A549 (cell line): Measurements from ENCODE around the gene NCAPD2.

Experiments
- HEYL ChIP-seq: fragments of 250-450 bp; sonication (Bioruptor Pico); IDR thresholded peaks from 2 replicates; pipeline ENCODE4 v1.8.0; 2021; ENCODE audit warnings: mild to moderate bottlenecking, moderate library complexity
- MAFK ChIP-seq: fragments of 450-650 bp; IDR thresholded peaks from 2 replicates; pipeline ENCODE4 v1.6.1; 2014; ENCODE audit not compliant: partially characterized antibody
- NPAS2 ChIP-seq: fragments of 250-450 bp; sonication (Bioruptor Pico); IDR thresholded peaks from 2 replicates; pipeline ENCODE4 v1.8.0; 2022; ENCODE audit warnings: mild to moderate bottlenecking, moderate library complexity, borderline replicate concordance
- RAD21 ChIP-seq, 2 experiments: fragments of >200 bp in 1 of 2; sonication (Bioruptor Twin) in 1 of 2; formaldehyde crosslinking in 1 of 2; IDR thresholded peaks in 1 of 2; conservative IDR thresholded peaks in 1 of 2; 2 replicates in 1 of 2; 3 replicates in 1 of 2; pipeline ENCODE4 v1.6.1; 2012 to 2018; ENCODE audit warnings: inconsistent platforms in 1 of 2
- RFX5 ChIP-seq: fragments of 450-650 bp; IDR thresholded peaks from 2 replicates; pipeline ENCODE4 v1.7.1; 2014; ENCODE audit warnings: antibody characterized with exemption, mild to moderate bottlenecking, moderate library complexity
- SMC3 ChIP-seq: fragments of >200 bp; sonication (Bioruptor Twin); formaldehyde crosslinking; IDR thresholded peaks from 3 replicates; pipeline ENCODE4 v1.6.1; 2018; ENCODE audit warnings: inconsistent platforms
- TF ChIP-seq, protein P1 (sequence below): fragments of >200 bp; sonication (Bioruptor Twin); formaldehyde crosslinking; IDR thresholded peaks from 3 replicates; pipeline ENCODE4 v1.5.1; 2016
- TF ChIP-seq, protein P2 (sequence below): fragments of 150-350 bp; IDR thresholded peaks from 2 replicates; pipeline ENCODE4 v1.6.1; 2014; ENCODE audit warnings: low read depth, mild to moderate bottlenecking, low read length

DNA sequence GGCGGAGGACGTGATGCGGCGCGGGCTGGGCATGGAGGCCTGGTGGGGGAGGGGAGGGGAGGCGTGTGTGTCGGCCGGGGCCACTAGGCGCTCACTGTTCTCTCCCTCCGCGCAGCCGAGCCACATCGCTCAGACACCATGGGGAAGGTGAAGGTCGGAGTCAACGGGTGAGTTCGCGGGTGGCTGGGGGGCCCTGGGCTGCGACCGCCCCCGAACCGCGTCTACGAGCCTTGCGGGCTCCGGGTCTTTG is 40.7 kb downstream of the NCAPD2 start:
- TF ChIP-seq, protein P1, sequence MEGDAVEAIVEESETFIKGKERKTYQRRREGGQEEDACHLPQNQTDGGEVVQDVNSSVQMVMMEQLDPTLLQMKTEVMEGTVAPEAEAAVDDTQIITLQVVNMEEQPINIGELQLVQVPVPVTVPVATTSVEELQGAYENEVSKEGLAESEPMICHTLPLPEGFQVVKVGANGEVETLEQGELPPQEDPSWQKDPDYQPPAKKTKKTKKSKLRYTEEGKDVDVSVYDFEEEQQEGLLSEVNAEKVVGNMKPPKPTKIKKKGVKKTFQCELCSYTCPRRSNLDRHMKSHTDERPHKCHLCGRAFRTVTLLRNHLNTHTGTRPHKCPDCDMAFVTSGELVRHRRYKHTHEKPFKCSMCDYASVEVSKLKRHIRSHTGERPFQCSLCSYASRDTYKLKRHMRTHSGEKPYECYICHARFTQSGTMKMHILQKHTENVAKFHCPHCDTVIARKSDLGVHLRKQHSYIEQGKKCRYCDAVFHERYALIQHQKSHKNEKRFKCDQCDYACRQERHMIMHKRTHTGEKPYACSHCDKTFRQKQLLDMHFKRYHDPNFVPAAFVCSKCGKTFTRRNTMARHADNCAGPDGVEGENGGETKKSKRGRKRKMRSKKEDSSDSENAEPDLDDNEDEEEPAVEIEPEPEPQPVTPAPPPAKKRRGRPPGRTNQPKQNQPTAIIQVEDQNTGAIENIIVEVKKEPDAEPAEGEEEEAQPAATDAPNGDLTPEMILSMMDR = no peak
- no peak for TF ChIP-seq RFX5
- TF ChIP-seq NPAS2 (CRISPR knock-in tag) = no peak
- TF ChIP-seq RAD21 (conservative IDR thresholded peaks at IDR 0.05 in 1 of 2, IDR thresholded peaks at IDR 0.05 in 1 of 2) = no peak; a peak in 1 of 5 replicates
- no peak for TF ChIP-seq HEYL (CRISPR knock-in tag)
- TF ChIP-seq MAFK = no peak
- TF ChIP-seq SMC3 = no peak
- TF ChIP-seq, protein P2, sequence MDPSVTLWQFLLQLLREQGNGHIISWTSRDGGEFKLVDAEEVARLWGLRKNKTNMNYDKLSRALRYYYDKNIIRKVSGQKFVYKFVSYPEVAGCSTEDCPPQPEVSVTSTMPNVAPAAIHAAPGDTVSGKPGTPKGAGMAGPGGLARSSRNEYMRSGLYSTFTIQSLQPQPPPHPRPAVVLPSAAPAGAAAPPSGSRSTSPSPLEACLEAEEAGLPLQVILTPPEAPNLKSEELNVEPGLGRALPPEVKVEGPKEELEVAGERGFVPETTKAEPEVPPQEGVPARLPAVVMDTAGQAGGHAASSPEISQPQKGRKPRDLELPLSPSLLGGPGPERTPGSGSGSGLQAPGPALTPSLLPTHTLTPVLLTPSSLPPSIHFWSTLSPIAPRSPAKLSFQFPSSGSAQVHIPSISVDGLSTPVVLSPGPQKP = no peak
